C4-2B (cell line): ENCODE data around the gene ELMO1.

Source experiments
- ZFX ChIP-seq: fragments of 450-650 bp; IDR thresholded peaks from 2 replicates; pipeline ENCODE4 v1.6.1; 2017
- TF ChIP-seq, protein P1 (sequence below): fragments of 450-650 bp; conservative IDR thresholded peaks from 2 replicates; pipeline ENCODE4 v1.5.1; 2017; ENCODE audit warnings: mild to moderate bottlenecking

DNA sequence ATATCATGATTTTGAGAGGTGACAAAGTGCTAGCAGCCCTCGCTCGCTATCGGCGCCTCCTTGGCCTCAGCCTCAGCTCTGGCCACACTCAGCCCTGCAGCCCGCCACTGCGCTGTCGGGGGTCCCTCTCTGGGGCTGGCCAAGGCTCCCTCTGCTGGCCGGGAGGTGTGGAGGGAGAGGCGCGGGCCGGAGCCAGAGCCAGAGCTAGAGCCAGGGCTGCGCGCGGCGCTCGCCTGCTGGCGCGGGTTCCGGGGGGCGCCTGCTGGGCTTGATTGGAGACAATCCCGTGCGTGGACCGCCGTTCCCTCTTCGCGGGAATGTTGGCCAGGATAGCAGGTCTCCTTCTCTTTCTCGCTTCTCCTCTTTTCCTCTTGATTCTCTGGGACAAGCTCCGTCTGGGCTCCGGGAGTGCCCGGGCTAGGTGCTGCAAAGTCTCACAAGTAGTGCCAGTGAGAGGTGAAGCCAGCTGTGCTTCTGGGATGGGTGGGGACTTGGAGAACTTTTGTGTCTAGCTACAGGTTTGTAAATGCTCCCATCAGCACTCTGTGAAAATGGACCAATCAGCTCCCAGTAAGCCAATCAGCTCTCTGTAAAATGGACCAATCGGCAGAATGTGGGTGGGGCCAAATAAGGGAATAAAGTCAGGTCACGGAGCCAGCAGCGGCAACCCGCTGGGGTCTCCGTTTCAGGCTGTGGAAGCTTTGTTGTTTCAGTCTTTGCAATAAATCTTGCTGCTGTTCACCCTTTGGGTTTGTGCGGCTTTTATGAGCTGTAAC, 43.4 kb upstream of the ELMO1 start:
- TF ChIP-seq, protein P1, sequence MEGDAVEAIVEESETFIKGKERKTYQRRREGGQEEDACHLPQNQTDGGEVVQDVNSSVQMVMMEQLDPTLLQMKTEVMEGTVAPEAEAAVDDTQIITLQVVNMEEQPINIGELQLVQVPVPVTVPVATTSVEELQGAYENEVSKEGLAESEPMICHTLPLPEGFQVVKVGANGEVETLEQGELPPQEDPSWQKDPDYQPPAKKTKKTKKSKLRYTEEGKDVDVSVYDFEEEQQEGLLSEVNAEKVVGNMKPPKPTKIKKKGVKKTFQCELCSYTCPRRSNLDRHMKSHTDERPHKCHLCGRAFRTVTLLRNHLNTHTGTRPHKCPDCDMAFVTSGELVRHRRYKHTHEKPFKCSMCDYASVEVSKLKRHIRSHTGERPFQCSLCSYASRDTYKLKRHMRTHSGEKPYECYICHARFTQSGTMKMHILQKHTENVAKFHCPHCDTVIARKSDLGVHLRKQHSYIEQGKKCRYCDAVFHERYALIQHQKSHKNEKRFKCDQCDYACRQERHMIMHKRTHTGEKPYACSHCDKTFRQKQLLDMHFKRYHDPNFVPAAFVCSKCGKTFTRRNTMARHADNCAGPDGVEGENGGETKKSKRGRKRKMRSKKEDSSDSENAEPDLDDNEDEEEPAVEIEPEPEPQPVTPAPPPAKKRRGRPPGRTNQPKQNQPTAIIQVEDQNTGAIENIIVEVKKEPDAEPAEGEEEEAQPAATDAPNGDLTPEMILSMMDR = peak; percentile 17
- no peak for TF ChIP-seq ZFX
